Activated B cell treated with CpG ODN at 0.5 μM for 24 hours (primary cell): Measurements from ENCODE around the gene TPCN1. TPM values are rescaled to one million over a fixed set of nuclear protein-coding genes. Genes with fewer than 3 reads are reported as not detected.

Experiments used
- ATAC-seq: fragments of 200-7000 bp; cut with Tn5 transposase; one replicate; pipeline ENCODE4 v1.10.0; 2021; ENCODE audit warnings: low read depth, mild to moderate bottlenecking, moderate library complexity
- CTCF ChIA-PET: fragments of 350-600 bp; sonication (Branson Sonifier 250); formaldehyde crosslinking; loops from one replicate; lab custom pipeline; 2021; ENCODE audit warnings: antibody characterized with exemption; lab: Charles Lee
- POLR2A ChIA-PET: fragments of 350-600 bp; sonication (Branson Sonifier 250); formaldehyde crosslinking; loops from one replicate; lab custom pipeline; 2021; ENCODE audit warnings: antibody characterized with exemption; lab: Charles Lee
- DNase-seq: peaks from one replicate; pipeline ENCODE4 v3.0.0; 2022
- H3K27ac Mint-ChIP-seq: one replicate; pipeline ENCODE4 v1.8.0; 2020; ENCODE audit warnings: mixed read lengths
- H3K27me3 Mint-ChIP-seq: one replicate; pipeline ENCODE4 v1.8.0; 2021; ENCODE audit warnings: mixed read lengths
- H3K36me3 Mint-ChIP-seq: one replicate; pipeline ENCODE4 v1.8.0; 2021; ENCODE audit warnings: low read depth, mixed read lengths
- H3K4me1 Mint-ChIP-seq: one replicate; pipeline ENCODE4 v1.8.0; 2021; ENCODE audit warnings: mixed read lengths
- H3K4me3 Mint-ChIP-seq: one replicate; pipeline ENCODE4 v1.8.0; 2020; ENCODE audit warnings: mild to moderate bottlenecking, mixed read lengths
- H3K9me3 Mint-ChIP-seq: one replicate; pipeline ENCODE4 v1.8.0; 2020; ENCODE audit warnings: mixed read lengths
- CTCF ChIP-seq: fragments of 200-600 bp; IDR thresholded peaks from one replicate; pipeline ENCODE4 v1.8.0; 2022; ENCODE audit warnings: antibody characterized with exemption, mild to moderate bottlenecking
- intact Hi-C: fragments of 100-400 bp; cut with micrococcal nuclease; formaldehyde crosslinking; loops from one replicate; pipeline ENCODE4 v1.15.1; 2024
- total RNA-seq: library from RNA; stranded (reverse); gene quantifications from 2 replicates; pipeline ENCODE4 v1.2.3, GENCODE V29; 2022

TPCN1 gene
- total RNA-seq, 1 donor from 2014 or later, result 126 TPM

- no peak for TF ChIP-seq CTCF
- intact Hi-C loops, result no loop called here
- Mint-ChIP-seq H3K4me3 (no peak overlapping the region), H3K9me3 (no peaks in the 10 kb centered on the region), H3K27me3 (no peaks in the 10 kb centered on the region), H3K36me3 (peaks cover 26% of the 10 kb centered on the region), H3K4me1 (peaks cover 15% of the 10 kb centered on the region), H3K27ac (no peak overlapping the region)
- DNase-seq, result no peak
- ChIA-PET POLR2A (interaction anchor here (2.4 to 5.3 kb wide), 4 partner anchors 10 to 35 kb away, joined by 8 to 43 read pairs (median 28); partner anchors contain the start of genes DDX54, RITA1 and TPCN1), CTCF (interaction anchor here (1.1 to 3.8 kb wide), 5 partner anchors 10 to 230 kb away, joined by 3 to 44 read pairs (median 4); partner anchors contain the start of genes DDX54 and RITA1)
- no peak for ATAC-seq
These were observed 25.7 kb upstream of the TPCN1 start for GRCh38 chr12:113195598-113195997.

DNA sequence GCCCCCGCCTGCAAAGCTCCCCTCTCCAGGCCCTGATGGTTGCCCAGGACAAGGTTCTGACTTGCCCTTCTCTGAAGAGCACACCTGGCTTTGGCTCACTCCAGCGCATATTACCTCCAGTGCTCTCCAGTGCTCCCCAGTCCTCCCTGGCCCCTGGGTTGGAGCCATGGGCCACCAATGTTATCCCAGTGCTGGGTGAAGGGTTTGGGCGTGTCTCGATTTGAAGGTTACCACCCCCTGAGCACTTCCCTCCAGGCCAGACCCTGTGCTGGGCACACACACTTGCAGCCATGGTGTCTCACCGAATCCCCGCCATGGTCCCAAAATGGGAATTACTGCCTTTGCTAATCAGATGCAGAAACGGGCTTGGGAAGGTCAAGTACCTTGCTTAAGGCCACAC lies 24.7 kb upstream of the TPCN1 start:
- ChIA-PET CTCF (interaction anchor here (1.1 to 3.8 kb wide), 6 partner anchors 11 to 266 kb away, joined by 3 to 44 read pairs (median 8); a partner anchor contains a TSS), POLR2A (interaction anchor here (1.2 to 5.3 kb wide), 8 partner anchors 9 to 64 kb away, joined by 3 to 43 read pairs (median 28); partner anchors contain the start of genes DDX54, RITA1 and TPCN1)
- peaks cover 16% of the 10 kb centered on the region for H3K36me3 Mint-ChIP-seq
- H3K9me3 Mint-ChIP-seq, result no peaks in the 10 kb centered on the region
- no peaks in the 10 kb centered on the region for H3K27me3 Mint-ChIP-seq
- ATAC-seq (no peak), DNase-seq (no peak)
- no peak overlapping the region for H3K27ac Mint-ChIP-seq
- peaks cover 15% of the 10 kb centered on the region for H3K4me1 Mint-ChIP-seq
- intact Hi-C loops, result loop anchor here (2.0 kb wide), 2 partner anchors 66 to 138 kb away; partner anchors contain the start of gene SLC8B1
- no peak overlapping the region for H3K4me3 Mint-ChIP-seq
- TF ChIP-seq CTCF, result no peak

DNA sequence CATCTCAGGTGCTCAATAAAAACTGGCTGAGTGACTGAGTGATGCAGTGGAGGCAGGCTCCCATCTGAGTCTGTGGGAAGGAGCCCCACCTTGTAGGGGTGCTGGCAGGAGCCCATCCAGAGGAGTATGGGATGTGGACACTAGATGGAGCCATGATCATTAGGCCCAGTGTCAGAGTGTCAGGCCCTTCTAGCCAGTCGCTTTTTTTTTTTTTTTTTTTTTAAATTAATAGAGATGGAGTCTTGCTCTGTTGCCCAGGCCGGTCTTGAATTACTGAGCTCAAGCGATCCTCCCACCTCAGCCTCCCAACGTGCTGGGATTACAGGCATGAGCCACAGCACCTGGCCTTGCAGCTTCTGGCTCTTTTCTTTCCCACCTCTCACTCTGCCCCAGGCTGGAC lies 24.3 kb upstream of the TPCN1 start:
- Mint-ChIP-seq H3K4me1 (peaks cover 16% of the 10 kb centered on the region), H3K9me3 (no peaks in the 10 kb centered on the region), H3K4me3 (peak overlapping the region; percentile 28), H3K27ac (peak overlapping the region; percentile 61), H3K36me3 (peaks cover 12% of the 10 kb centered on the region), H3K27me3 (no peaks in the 10 kb centered on the region)
- peak; percentile 33 for DNase-seq
- ATAC-seq, result peak; percentile 99
- POLR2A ChIA-PET, result interaction anchor here (0.6 to 5.3 kb wide), 15 partner anchors 8 to 909 kb away, joined by 3 to 43 read pairs (median 7); partner anchors contain the start of genes DDX54, RITA1 and TPCN1
- CTCF ChIA-PET, result interaction anchor here (0.6 to 3.8 kb wide), 10 partner anchors 8 to 265 kb away, joined by 3 to 44 read pairs (median 4); a partner anchor contains a TSS
- TF ChIP-seq CTCF, result no peak
- intact Hi-C loops, result loop anchor here (1.0 to 2.0 kb wide), 7 partner anchors 11 to 715 kb away; partner anchors contain the start of gene SLC8B1

DNA sequence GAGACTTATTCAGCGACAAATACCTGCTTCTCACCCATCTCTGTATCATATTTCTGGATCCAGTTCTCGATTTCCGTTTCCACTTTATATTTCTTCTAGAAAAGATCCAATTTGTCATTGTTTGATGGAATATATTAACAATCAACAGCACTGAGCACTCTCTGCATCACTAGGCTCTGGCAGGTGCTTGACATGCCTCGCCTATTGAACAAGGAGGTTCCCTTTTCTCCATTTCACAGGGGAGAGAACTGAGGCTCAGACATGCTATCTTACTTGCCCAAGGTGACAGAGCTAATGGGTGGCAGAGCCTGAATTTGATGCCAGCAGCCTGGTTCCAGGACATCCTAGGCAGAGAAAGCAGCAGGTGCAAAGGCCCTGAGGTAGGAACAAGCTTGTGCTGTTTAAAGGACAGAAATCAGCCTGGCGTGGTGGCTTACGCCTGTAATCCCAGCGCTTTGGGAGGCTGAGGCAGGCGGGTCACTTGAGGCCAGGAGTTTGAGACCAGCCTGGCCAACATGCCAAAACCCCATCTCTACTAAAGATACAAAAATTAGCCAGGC lies 23.7 kb upstream of the TPCN1 start:
- Mint-ChIP-seq H3K4me3 (peak overlapping the region; percentile 28), H3K36me3 (peaks cover 6% of the 10 kb centered on the region), H3K27me3 (no peaks in the 10 kb centered on the region), H3K4me1 (peaks cover 22% of the 10 kb centered on the region), H3K9me3 (no peaks in the 10 kb centered on the region), H3K27ac (peak overlapping the region; percentile 61)
- DNase-seq, result no peak
- intact Hi-C loops, result loop anchor here (1.0 to 2.0 kb wide), 7 partner anchors 11 to 715 kb away; partner anchors contain the start of gene SLC8B1
- ATAC-seq, result no peak
- POLR2A ChIA-PET, result interaction anchor here (0.6 to 5.3 kb wide), 14 partner anchors 11 to 909 kb away, joined by 3 to 43 read pairs (median 7); partner anchors contain the start of genes DDX54, RITA1 and TPCN1
- CTCF ChIA-PET, result interaction anchor here (0.6 to 3.8 kb wide), 9 partner anchors 7 to 265 kb away, joined by 3 to 44 read pairs (median 5); a partner anchor contains a TSS
- no peak for TF ChIP-seq CTCF

- Mint-ChIP-seq H3K27ac (peak overlapping the region; percentile 1), H3K36me3 (peaks cover 3% of the 10 kb centered on the region), H3K4me3 (no peak overlapping the region), H3K9me3 (no peaks in the 10 kb centered on the region), H3K4me1 (peaks cover 27% of the 10 kb centered on the region), H3K27me3 (no peaks in the 10 kb centered on the region)
- no peak for TF ChIP-seq CTCF
- DNase-seq, result no peak
- intact Hi-C loops, result no loop called here
- no peak for ATAC-seq
- ChIA-PET CTCF (interaction anchor here (1.5 to 3.8 kb wide), 4 partner anchors 10 to 35 kb away, joined by 5 to 44 read pairs (median 12); a partner anchor contains a TSS), POLR2A (interaction anchor here (1.7 to 5.3 kb wide), 6 partner anchors 10 to 37 kb away, joined by 7 to 43 read pairs (median 32); partner anchors contain the start of genes DDX54, RITA1 and TPCN1)
These were observed 23.0 kb upstream of the TPCN1 start for GRCh38 chr12:113198296-113198695.
